Measurements from ENCODE around the gene GALNTL6.

- TF ChIP-seq, protein P1, sequence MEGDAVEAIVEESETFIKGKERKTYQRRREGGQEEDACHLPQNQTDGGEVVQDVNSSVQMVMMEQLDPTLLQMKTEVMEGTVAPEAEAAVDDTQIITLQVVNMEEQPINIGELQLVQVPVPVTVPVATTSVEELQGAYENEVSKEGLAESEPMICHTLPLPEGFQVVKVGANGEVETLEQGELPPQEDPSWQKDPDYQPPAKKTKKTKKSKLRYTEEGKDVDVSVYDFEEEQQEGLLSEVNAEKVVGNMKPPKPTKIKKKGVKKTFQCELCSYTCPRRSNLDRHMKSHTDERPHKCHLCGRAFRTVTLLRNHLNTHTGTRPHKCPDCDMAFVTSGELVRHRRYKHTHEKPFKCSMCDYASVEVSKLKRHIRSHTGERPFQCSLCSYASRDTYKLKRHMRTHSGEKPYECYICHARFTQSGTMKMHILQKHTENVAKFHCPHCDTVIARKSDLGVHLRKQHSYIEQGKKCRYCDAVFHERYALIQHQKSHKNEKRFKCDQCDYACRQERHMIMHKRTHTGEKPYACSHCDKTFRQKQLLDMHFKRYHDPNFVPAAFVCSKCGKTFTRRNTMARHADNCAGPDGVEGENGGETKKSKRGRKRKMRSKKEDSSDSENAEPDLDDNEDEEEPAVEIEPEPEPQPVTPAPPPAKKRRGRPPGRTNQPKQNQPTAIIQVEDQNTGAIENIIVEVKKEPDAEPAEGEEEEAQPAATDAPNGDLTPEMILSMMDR (IDR thresholded peaks at IDR 0.05) = no peak
- TF ChIP-seq POLR2A (IDR thresholded peaks at IDR 0.05) = no peak
These were observed 1189.8 kb downstream of the GALNTL6 start for GRCh38 chr4:173002830-173003561.
